HG02763 (cell line): ENCODE results near the gene TEX2.
A peak's percentile ranks its signal among the peaks of the same experiment; 100 is the strongest.

Source experiments
- ATAC-seq: cut with Tn5 transposase; IDR thresholded peaks from one replicate; pipeline ENCODE4 v1.9.1; 2021; ENCODE audit warnings: mild to moderate bottlenecking, moderate library complexity; ENCODE audit not compliant: unreplicated experiment

Gene TEX2

DNA sequence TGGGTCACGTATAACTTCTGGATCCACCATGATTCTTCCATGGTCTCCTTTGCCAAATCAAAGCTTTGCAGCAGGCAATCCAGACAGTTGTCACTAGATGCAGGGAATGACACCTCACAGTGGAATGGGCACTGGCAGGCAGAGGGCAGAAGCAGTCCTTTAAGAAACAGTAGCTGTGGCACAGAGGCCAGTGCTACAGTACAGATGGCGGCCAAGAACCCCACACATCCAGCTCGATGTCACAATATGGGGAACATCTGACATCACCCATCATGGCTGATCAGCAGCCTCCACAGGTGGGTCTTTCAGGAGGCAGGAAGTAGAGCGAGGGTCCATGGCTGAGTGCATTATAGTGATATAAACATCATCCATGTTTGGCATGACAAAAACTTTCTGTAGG, 114.4 kb downstream of the TEX2 start:
- no peak for ATAC-seq

GRCh38 chr17:64148017-64148631, 114.9 kb downstream of the TEX2 start:
- ATAC-seq: no peak

DNA sequence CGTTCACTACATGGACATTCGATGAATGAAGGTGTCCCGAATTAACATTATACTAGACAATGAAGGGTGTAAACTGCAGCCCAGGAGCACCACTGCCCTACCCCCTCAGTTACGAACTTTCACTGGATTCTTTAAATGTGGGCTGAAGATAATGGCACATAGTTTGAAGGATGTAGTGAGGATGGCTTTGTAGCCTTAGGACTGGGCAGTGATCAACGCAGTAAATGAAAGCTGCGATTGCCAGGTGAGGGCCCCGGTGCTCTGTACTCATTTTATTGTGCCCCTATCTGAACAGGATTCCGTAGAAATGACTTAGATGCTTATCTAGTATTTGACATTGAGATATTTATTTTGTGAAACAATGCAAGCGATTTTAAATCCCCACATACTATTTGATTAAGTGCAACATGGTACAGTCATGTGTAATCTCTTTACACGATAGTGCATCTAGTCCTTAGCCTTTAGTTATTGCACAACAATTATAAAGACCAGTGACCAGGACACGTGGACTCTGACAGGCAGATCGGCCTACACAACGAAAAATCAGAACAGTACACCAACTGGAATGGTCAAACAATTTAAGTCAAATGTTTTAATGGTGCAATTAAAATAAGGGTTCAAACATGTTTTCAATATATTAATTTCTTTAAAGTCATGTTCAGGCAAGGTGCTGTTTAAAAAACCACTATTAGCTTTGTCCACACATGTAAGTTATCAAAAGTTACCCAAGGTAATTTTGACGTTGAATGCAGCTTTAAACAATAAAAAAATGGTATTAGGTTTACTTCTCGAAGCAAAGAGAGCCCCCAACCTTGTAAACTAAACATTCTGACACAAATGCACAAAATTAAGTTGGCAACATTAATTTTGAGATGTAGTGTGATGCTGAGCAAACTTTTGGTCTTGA, 115.7 kb downstream of the TEX2 start:
- ATAC-seq: no peak

DNA sequence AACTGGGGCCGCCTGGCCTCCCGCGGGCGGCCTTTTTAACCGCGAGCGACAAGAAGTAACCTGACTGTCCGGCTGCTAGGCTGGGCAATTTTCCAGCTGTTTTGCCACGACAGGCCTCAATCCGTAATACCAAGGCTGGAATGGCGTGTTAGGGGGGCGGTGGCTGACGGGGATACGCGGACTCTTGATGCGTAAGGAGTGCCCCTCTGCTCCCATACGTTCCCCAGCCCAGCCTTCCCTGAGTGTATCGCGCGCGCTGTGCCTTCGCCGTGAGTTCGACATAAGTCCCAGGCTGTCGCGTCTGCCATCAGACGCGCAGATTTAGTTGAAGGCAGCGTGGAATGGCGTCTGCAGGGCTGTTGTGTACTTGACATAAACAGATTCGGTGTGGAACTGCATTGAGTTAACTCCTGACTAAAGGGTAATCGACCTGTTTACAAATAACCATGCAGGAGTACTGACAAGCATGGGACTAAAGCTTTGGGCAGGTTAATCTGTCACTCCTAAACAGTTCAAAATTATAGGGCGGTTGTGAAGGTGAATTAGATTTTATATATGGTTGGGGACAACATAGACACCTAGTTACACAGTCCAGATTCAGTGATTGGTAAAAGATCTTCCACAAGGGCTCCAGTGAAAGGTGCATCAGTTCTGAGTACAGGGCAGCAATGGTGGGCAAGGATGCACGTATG, 116.5 kb downstream of the TEX2 start:
- peak; percentile 4 for ATAC-seq

- peak; percentile 89 for ATAC-seq
Observed at GRCh38 chr17:64145751-64146417, 117.2 kb downstream of the TEX2 start.

DNA sequence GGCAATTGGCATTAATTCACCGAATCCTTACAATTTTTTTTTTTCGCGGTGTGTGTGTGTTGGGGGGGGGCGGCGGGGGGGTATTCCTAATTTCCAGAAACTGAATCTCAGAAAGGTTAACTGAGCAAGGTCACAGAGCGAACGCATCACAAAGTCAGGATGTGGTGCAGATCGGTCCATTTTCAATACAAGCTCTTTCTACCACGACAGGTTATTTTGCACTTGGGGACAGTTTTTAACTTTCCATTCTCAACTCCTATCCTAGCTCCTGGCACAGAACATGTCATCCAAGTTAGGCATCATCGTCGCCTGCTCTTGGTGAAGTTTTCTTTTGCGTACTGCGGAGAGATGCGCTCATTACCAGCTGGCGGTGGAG, 117.7 kb downstream of the TEX2 start:
- peak; percentile 5 for ATAC-seq

DNA sequence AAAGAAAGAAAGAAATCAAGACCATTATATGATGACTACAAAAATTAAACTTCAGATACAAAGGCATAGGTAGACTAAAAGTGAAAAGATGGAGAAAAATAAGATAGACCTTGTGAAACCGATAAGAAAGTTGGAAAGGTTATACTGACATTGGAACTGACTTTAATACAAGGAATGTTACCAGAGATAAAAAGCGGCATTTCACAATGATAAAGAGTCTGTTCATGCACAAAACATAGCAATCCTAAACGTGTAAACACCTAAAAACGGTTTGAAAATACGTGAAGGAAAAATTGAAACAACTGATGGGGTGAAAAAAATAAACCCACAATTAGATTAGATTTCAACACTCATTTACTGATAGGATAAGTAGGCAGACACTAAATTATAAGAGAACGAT, 123.5 kb downstream of the TEX2 start:
- ATAC-seq: no peak

GRCh38 chr17:64138441-64138840, 124.6 kb downstream of the TEX2 start:
- ATAC-seq: no peak

- no peak for ATAC-seq
Observed at GRCh38 chr17:64135000-64135399, 128.1 kb downstream of the TEX2 start.

GRCh38 chr17:64134216-64134970, 128.7 kb downstream of the TEX2 start:
- ATAC-seq: no peak

DNA sequence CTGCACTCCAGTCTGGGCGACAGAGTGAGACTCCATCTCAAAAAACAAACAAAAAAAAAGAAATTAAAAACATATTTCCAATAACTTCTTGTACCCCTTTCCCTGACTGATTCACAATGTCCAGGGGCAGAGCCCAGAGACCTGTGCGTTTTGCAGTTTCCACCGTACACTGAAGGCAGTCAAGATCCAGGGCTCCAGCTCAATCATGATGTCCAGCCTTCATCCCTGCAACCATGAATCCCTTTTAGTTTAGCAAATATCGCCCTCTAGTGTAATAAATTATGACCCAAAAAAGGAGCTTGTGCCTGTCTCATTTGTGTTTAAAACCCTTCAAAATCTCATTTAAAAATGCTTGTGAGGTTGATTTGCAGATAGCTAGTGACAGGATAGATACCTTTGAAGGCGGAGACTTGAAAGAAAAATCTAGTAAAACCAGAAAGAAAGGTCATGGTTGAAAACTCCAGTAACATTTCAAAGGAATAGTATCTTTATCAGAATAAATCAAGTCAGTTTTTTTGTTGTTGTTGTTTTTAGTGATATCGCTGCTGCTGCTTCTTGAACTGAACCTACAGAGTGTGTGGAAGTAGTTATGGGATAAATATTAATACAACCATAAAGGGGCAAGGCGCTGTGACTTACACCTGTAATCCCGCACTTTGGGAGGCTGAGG, 129.4 kb downstream of the TEX2 start:
- no peak for ATAC-seq

DNA sequence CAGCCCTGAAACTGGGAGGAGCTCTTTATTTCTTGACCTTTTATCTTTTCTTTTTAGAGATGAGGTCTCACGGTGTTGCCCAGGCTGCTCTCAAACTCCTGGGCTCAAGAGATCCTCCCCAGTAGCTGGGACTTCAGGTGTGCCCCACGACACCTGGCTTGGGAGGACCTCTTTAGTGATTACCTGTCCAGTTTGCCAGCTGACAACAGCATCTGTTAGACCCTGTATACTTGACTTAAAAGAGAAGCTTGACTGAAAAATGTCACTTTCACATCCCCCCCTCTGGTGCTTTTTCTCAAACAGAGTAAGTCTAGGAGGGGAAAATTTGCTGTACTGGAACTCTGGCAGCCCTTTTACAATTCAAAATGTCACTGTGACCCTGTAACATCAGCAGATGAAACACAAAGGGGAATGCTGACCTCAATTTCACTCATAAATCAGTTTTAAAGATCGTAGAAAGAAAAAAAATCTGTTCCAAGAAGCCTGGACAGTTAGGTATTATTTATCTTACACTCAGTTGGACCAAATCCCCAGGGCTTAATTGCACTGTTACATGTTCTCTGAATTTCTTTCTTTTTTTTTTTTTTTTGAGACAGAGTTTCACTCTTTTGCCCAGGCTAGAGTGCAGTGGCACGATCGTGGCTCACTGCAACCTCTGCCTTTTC, 131.3 kb downstream of the TEX2 start:
- ATAC-seq: no peak

GRCh38 chr17:64130559-64131001, 132.5 kb downstream of the TEX2 start:
- ATAC-seq: no peak

DNA sequence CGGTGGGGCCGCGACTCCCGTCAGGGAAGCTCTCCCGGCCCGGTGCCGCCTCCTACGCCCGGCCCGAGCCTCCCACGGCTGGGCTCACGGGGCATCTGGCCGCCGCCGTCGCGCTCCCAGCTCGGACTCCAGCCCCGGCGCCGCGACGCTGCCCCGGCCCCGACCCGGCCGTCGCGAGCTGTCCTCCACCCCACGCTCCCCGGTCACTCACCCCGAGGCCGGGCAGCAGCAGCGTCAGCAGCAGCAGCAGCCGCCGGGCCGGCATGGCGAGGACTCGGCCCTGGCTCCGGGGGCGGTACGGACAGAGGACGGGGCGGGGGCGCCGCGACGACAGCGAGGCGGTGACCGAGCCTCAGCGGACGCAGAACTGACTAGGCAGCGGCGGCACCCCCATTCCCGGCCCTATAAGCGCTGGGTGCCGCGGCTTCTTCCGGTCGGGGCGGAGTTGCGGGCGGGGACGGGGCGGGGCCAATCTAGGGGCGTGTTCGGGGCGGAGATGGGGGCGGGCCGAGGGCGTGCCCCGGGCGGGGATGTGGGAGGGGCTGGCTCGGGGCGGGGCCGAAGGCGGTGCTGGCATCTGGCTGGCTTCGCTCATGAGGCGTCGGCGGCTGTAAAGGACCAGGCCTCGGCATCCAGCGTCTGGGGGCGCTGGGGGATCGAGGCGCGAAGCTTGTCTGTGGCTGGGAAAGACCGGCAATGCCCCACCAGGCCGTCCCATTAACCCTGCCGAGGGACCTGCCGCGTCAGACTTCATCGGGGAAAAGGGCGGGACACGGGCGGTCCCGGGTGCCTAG, 133.1 kb downstream of the TEX2 start, which contains the start of gene ERN1:
TSS of gene ERN1 (minus strand) at position 380 of the 794 bp plus-strand sequence. CDS start at position 265, 115 bp downstream.
- ATAC-seq: peak; percentile 84

GRCh38 chr17:64129515-64129764, 133.6 kb downstream of the TEX2 start:
- ATAC-seq: no peak

DNA sequence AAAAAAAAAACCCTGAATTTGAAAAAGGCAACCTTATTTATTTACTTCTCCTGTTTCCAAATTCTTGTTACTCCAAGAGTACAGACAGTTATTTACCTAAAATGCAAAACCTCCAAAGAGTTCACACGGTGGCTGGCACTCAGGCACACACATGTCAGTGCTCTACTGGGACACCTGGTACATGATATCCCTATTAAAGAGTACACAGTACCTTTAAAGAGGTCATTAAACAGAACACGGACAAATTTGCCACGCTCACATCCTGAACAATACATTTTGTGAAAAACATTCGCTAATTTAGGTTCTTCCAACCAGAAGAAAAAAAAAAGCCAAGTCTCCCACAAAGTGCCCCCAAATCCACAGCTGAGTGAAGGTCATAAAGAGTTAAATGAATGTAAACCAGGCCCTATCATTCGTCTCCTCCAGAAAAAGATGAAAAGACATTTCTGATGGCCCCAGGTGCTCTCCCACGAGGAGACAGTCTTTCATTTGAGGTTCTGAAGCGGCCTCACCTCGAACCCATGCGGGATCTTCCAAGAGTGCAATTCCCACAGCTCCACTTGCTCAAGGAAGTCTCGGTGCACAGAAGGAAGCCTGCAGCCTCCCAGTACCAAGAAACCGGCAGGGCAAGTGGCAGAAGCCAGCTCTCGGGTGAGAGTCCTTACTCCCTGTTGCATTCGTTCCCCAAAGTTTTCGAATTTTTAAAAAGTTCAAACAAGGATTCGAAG, 134.1 kb downstream of the TEX2 start:
- ATAC-seq: no peak

- no peak for ATAC-seq
Observed at GRCh38 chr17:64126918-64127317, 136.1 kb downstream of the TEX2 start.

- no peak for ATAC-seq
Observed at GRCh38 chr17:64125937-64126336, 137.1 kb downstream of the TEX2 start.
